H9 (cell line): ENCODE measurements around the gene DCP1B. TPM values are rescaled to one million over a fixed set of nuclear protein-coding genes. Genes with fewer than 3 reads are reported as not detected.

Source experiments
- DNase-seq: peaks from one replicate; pipeline ENCODE4 v3.0.0-alpha.2; 2017
- H2AFZ ChIP-seq: one replicate; pipeline ENCODE4 v1.6.1; 2013; ENCODE audit warnings: mild to moderate bottlenecking, low read length, control low read depth, moderate library complexity
- H2AK5ac ChIP-seq: 2 replicates; pipeline ENCODE4 v1.6.1; 2013; ENCODE audit warnings: low read length, control low read depth, mixed read lengths; ENCODE audit not compliant: insufficient read length
- H2BK120ac ChIP-seq: one replicate; pipeline ENCODE4 v1.6.1; 2013; ENCODE audit warnings: low read depth, mild to moderate bottlenecking, low read length, control low read depth, inconsistent platforms; ENCODE audit not compliant: poor library complexity, severe bottlenecking
- H2BK12ac ChIP-seq: 2 replicates; pipeline ENCODE4 v1.6.1; 2013; ENCODE audit warnings: low read length, control low read depth, mixed read lengths, low read depth; ENCODE audit not compliant: insufficient read length
- H2BK15ac ChIP-seq: 2 replicates; pipeline ENCODE4 v1.6.1; 2013; ENCODE audit warnings: low read depth, low read length, control low read depth
- H2BK20ac ChIP-seq: one replicate; pipeline ENCODE4 v1.6.1; 2013; ENCODE audit warnings: low read depth, mild to moderate bottlenecking, low read length, control low read depth, inconsistent platforms; ENCODE audit not compliant: poor library complexity, severe bottlenecking
- H2BK5ac ChIP-seq: 2 replicates; pipeline ENCODE4 v1.6.1; 2013; ENCODE audit warnings: low read length, control low read depth, mixed read lengths; ENCODE audit not compliant: insufficient read length
- H3K14ac ChIP-seq: 2 replicates; pipeline ENCODE4 v1.6.1; 2013; ENCODE audit warnings: low read length, control low read depth; ENCODE audit not compliant: insufficient read depth
- H3K18ac ChIP-seq: 2 replicates; pipeline ENCODE4 v1.6.1; 2013; ENCODE audit warnings: low read depth, mild to moderate bottlenecking, mixed read lengths, low read length, control low read depth; ENCODE audit not compliant: insufficient read length
- H3K23ac ChIP-seq: 2 replicates; pipeline ENCODE4 v1.6.1; 2013; ENCODE audit warnings: low read length, control low read depth, mixed read lengths, low read depth; ENCODE audit not compliant: insufficient read length
- H3K23me2 ChIP-seq: 2 replicates; pipeline ENCODE4 v1.6.1; 2013; ENCODE audit warnings: low read depth, mild to moderate bottlenecking, mixed read lengths, low read length, control low read depth; ENCODE audit not compliant: insufficient read length, poor library complexity, severe bottlenecking
- H3K27ac ChIP-seq: 2 replicates; pipeline ENCODE4 v1.5.1; 2013; ENCODE audit warnings: low read length, control low read depth, mixed read lengths, low read depth; ENCODE audit not compliant: insufficient read length
- H3K27me3 ChIP-seq: 2 replicates; pipeline ENCODE4 v1.6.1; 2013; ENCODE audit warnings: low read length, control low read depth, inconsistent platforms; ENCODE audit not compliant: insufficient read depth
- H3K4ac ChIP-seq: 2 replicates; pipeline ENCODE4 v1.6.1; 2013; ENCODE audit warnings: low read depth, mild to moderate bottlenecking, control low read depth, inconsistent platforms, low read length, moderate library complexity
- H3K4me1 ChIP-seq: 2 replicates; pipeline ENCODE4 v1.6.1; 2013; ENCODE audit warnings: low read length, control low read depth, inconsistent platforms; ENCODE audit not compliant: insufficient read depth
- H3K4me2 ChIP-seq: 2 replicates; pipeline ENCODE4 v1.6.1; 2013; ENCODE audit warnings: low read length, control low read depth, mixed read lengths; ENCODE audit not compliant: insufficient read length, insufficient read depth
- H3K56ac ChIP-seq: 2 replicates; pipeline ENCODE4 v1.6.1; 2013; ENCODE audit warnings: low read depth, mild to moderate bottlenecking, mixed read lengths, low read length, control low read depth; ENCODE audit not compliant: insufficient read length
- H3K79me1 ChIP-seq: 2 replicates; pipeline ENCODE4 v1.6.1; 2013; ENCODE audit warnings: low read depth, mild to moderate bottlenecking, moderate library complexity, low read length, control low read depth, inconsistent platforms; ENCODE audit not compliant: insufficient read depth, poor library complexity, severe bottlenecking
- H3K79me2 ChIP-seq: 2 replicates; pipeline ENCODE4 v1.6.1; 2013; ENCODE audit warnings: low read length, control low read depth, inconsistent platforms; ENCODE audit not compliant: insufficient read depth
- H3K9ac ChIP-seq: 2 replicates; pipeline ENCODE4 v1.6.1; 2013; ENCODE audit warnings: low read length, control low read depth, mixed read lengths; ENCODE audit not compliant: insufficient read length; ENCODE audit errors: extremely low read depth
- H3K9me3 ChIP-seq: one replicate; pipeline ENCODE4 v1.6.1; 2013; ENCODE audit warnings: low read depth, low read length, inconsistent platforms; ENCODE audit not compliant: control insufficient read depth
- H3T11ph ChIP-seq: one replicate; pipeline ENCODE4 v1.6.1; 2013; ENCODE audit warnings: mild to moderate bottlenecking, low read length, control low read depth, inconsistent platforms
- H4K20me1 ChIP-seq: one replicate; pipeline ENCODE4 v1.6.1; 2013; ENCODE audit not compliant: control insufficient read depth, insufficient read length, insufficient read depth
- H4K5ac ChIP-seq: 2 replicates; pipeline ENCODE4 v1.6.1; 2013; ENCODE audit warnings: low read depth, mild to moderate bottlenecking, mixed read lengths, low read length, control low read depth; ENCODE audit not compliant: insufficient read length
- H4K8ac ChIP-seq: replicated peaks from 2 replicates; pipeline ENCODE4 v1.6.1; 2013; ENCODE audit warnings: low read length, control low read depth, mixed read lengths, low read depth; ENCODE audit not compliant: insufficient read length
- H4K91ac ChIP-seq: 2 replicates; pipeline ENCODE4 v1.6.1; 2013; ENCODE audit warnings: low read depth, mild to moderate bottlenecking, moderate library complexity, mixed read lengths, low read length, control low read depth; ENCODE audit not compliant: insufficient read length
- H3K27ac Mint-ChIP-seq, 3 experiments: 2 replicates in 2 of 3; 3 replicates in 1 of 3; pipeline ENCODE4 v1.8.0; 2020 to 2021; ENCODE audit warnings: mixed read lengths in 3 of 3, mild to moderate bottlenecking in 1 of 3, moderate library complexity in 1 of 3
- H3K27me3 Mint-ChIP-seq: 2 replicates; pipeline ENCODE4 v1.8.0; 2021; ENCODE audit warnings: low read depth, mild to moderate bottlenecking, moderate library complexity, mixed read lengths
- H3K36me3 Mint-ChIP-seq, 3 experiments: 2 replicates in 2 of 3; 3 replicates in 1 of 3; pipeline ENCODE4 v1.8.0; 2020 to 2021; ENCODE audit warnings: low read depth in 3 of 3, mixed read lengths in 3 of 3; ENCODE audit not compliant: insufficient read depth in 1 of 3
- H3K4me1 Mint-ChIP-seq, 2 experiments: 2 replicates each; pipeline ENCODE4 v1.8.0; 2020; ENCODE audit warnings: mixed read lengths in 2 of 2
- H3K4me3 Mint-ChIP-seq, 2 experiments: 2 replicates in 1 of 2; 3 replicates in 1 of 2; pipeline ENCODE4 v1.8.0; 2020 to 2021; ENCODE audit warnings: mild to moderate bottlenecking in 2 of 2, mixed read lengths in 2 of 2, moderate library complexity in 1 of 2
- H3K9me3 Mint-ChIP-seq, 2 experiments: 2 replicates in 1 of 2; 3 replicates in 1 of 2; pipeline ENCODE4 v1.8.0; 2020; ENCODE audit warnings: mild to moderate bottlenecking in 2 of 2, mixed read lengths in 2 of 2, moderate library complexity in 1 of 2
- WGBS: extraction: QIAGEN DNeasy Blood & Tissue Kit; methylation state at CpG from one replicate; pipeline ENCODE4 v1.1.7; 2013; ENCODE audit warnings: missing lambda C conversion rate, low lambda C conversion rate, mixed read lengths; ENCODE audit not compliant: insufficient read length; ENCODE audit errors: extremely low coverage; 5-methylcytosine and 5-hydroxymethylcytosine counted together
- total RNA-seq: library from RNA; stranded (reverse); gene quantifications from 2 replicates; pipeline ENCODE4 v1.2.1, GENCODE V29; 2021
- TF ChIP-seq, protein P1 (sequence below): fragments of 200-600 bp; sonication (generic); conservative IDR thresholded peaks from 3 replicates; pipeline ENCODE4 v1.8.0; 2021; ENCODE audit warnings: antibody characterized with exemption, mild to moderate bottlenecking

The DCP1B gene
- total RNA-seq, 1 experiment from 2014 or later = 11.2 TPM

DNA sequence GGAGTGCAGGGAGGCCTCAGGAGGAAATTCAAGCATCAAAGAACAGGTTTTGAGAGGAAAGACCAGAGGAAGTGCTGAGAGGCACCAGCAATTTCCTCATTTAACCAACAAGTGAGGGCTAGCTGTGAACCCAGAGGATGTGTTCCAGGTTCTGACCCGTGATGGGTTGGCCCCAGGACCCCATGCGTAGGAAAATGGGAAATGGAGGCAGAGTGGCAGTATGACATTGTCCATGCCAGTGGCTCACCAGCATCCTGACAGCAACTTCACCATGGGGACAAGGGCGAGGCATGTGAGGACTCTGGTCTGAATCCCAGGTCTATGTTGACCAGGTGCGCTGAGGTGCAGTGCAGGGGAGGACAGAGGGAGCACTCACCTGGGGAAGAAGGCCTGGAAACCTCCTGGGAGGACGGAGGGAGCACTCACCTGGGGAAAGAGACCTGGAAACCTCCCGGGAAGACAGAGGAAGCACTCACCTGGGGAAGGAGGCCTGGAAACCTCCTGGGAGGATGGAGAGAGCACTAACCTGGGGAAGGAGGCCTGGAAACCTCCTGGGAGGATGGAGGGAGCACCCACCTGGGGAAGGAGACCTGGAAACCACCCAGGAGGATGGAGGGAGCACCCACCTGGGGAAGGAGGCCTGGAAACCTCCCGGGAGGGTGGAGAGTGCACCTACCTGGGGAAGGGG, 79.1 kb downstream of the DCP1B start:
- peak; percentile 20 for DNase-seq
- H2BK12ac ChIP-seq = no peak overlapping the region
- no peak overlapping the region for H3K4me2 ChIP-seq
- no peak overlapping the region for H3K18ac ChIP-seq
- no peak overlapping the region for H3T11ph ChIP-seq
- no peaks in the 10 kb centered on the region for H3K27me3 ChIP-seq
- no peak overlapping the region for H2AK5ac ChIP-seq
- no peak overlapping the region for H3K56ac ChIP-seq
- H3K9me3 ChIP-seq = no peaks in the 10 kb centered on the region
- H3K4me1 ChIP-seq = no peaks in the 10 kb centered on the region
- no peak overlapping the region for H3K23ac ChIP-seq
- no peak overlapping the region for H2BK5ac ChIP-seq
- Mint-ChIP-seq H3K9me3 (no peaks in the 10 kb centered on the region), H3K4me3 (no peak overlapping the region), H3K27ac (peak overlapping the region in 1 of 3 experiments; percentile 79; a peak in 1 of 7 replicates), H3K27me3 (peaks cover 3% of the 10 kb centered on the region), H3K4me1 (peaks cover 2 to 8% of the 10 kb centered on the region in 2 experiments; a peak in 1 of 4 replicates), H3K36me3 (no peaks in the 10 kb centered on the region; a peak in 1 of 7 replicates)
- H3K79me1 ChIP-seq = no peaks in the 10 kb centered on the region
- H3K79me2 ChIP-seq = no peaks in the 10 kb centered on the region
- H3K23me2 ChIP-seq = no peaks in the 10 kb centered on the region
- H3K4ac ChIP-seq = no peak overlapping the region
- H3K27ac ChIP-seq = no peak overlapping the region
- no peak overlapping the region for H3K9ac ChIP-seq
- no peak overlapping the region for H3K14ac ChIP-seq
- no peak overlapping the region for H2BK20ac ChIP-seq
- no peak overlapping the region for H2AFZ ChIP-seq
- H4K91ac ChIP-seq = no peak overlapping the region
- H2BK15ac ChIP-seq = no peak overlapping the region
- H4K20me1 ChIP-seq = no peaks in the 10 kb centered on the region
- TF ChIP-seq, protein P1, sequence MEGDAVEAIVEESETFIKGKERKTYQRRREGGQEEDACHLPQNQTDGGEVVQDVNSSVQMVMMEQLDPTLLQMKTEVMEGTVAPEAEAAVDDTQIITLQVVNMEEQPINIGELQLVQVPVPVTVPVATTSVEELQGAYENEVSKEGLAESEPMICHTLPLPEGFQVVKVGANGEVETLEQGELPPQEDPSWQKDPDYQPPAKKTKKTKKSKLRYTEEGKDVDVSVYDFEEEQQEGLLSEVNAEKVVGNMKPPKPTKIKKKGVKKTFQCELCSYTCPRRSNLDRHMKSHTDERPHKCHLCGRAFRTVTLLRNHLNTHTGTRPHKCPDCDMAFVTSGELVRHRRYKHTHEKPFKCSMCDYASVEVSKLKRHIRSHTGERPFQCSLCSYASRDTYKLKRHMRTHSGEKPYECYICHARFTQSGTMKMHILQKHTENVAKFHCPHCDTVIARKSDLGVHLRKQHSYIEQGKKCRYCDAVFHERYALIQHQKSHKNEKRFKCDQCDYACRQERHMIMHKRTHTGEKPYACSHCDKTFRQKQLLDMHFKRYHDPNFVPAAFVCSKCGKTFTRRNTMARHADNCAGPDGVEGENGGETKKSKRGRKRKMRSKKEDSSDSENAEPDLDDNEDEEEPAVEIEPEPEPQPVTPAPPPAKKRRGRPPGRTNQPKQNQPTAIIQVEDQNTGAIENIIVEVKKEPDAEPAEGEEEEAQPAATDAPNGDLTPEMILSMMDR = no peak
- no peak overlapping the region for H2BK120ac ChIP-seq
- H4K8ac ChIP-seq = no peak overlapping the region
- H4K5ac ChIP-seq = no peak overlapping the region
- WGBS = no CpG with 5 or more reads among the region's 7 CpGs
